Measurements from ENCODE around the gene UCHL1.

Gene UCHL1

GRCh38 chr4:41288254-41288653, 31.5 kb downstream of the UCHL1 start:
- no peak overlapping the region for H3K4me3 ChIP-seq (ENCODE audit: low read depth, low read length)
- no peak for TF ChIP-seq CTCF (IDR thresholded peaks at IDR 0.05; ENCODE audit: low read depth, low read length)

GRCh38 chr4:41290479-41290878, 33.8 kb downstream of the UCHL1 start:
- H3K4me3 ChIP-seq (ENCODE audit: low read depth, low read length): no peak overlapping the region
- no peak for TF ChIP-seq CTCF (IDR thresholded peaks at IDR 0.05; ENCODE audit: low read depth, low read length)

- no peak overlapping the region for H3K4me3 ChIP-seq (ENCODE audit: low read depth, low read length)
- no peak for TF ChIP-seq CTCF (IDR thresholded peaks at IDR 0.05; ENCODE audit: low read depth, low read length)
These were observed 37.8 kb downstream of the UCHL1 start for GRCh38 chr4:41294445-41295062.

DNA sequence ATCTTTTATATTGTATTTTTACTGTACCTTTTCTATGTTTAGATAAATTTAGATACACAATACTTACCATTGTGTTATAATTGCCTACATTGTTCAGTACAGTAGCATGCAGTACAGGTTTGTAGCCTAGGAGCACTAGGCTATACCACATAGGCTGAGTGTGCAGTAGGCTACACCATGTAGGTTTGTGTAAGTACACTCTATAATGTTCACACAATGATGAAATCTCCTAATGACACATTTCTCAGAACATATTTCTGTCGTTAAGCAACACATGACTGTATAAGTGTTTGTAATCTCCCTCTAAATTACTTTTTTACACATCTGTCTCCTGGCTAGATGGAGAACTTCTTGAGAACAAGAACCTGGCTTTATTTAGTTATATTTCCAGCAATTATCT, 40.3 kb downstream of the UCHL1 start:
- H3K4me3 ChIP-seq (ENCODE audit: low read depth, low read length): no peak overlapping the region
- no peak for TF ChIP-seq CTCF (IDR thresholded peaks at IDR 0.05; ENCODE audit: low read depth, low read length)

DNA sequence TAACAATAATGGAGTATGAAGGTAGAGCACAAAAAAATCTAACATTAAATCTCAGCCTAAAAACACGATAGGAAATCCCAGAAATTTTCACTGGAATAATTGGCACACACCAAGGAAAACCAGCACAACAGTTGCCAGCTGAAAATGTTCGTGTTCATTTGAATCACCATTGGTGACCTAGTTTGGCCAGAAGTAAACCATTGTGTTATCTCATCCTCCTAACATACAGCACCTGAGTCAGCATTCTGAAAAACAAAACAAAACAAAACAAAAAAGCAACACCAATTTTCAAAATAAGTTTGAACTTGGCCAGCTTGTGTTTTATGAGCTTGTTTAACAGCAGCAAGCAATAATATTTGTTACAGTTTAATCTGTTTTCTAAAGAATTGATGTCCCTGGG, 41.1 kb downstream of the UCHL1 start:
- no peak overlapping the region for H3K4me3 ChIP-seq (ENCODE audit: low read depth, low read length)
- no peak for TF ChIP-seq CTCF (IDR thresholded peaks at IDR 0.05; ENCODE audit: low read depth, low read length)

DNA sequence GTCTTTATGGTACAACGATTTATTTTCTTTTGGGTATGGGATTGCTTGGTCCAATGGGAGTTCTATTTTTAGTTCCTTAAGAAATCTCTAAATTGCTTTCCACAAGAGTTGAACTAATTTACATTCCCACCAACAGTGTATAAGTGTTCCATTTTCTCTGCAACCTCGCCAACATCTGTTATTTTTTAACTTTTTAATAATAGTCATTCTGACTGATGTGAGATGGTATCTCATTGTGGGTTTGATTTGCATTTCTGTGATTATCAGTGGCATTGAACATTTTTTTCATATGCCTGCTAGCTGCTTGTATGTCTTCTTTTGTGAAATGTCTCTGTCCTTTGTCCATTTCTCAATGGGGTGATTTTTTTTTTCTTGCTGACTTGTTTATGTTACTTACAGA, 42.8 kb downstream of the UCHL1 start:
- no peak overlapping the region for H3K4me3 ChIP-seq (ENCODE audit: low read depth, low read length)
- no peak for TF ChIP-seq CTCF (IDR thresholded peaks at IDR 0.05; ENCODE audit: low read depth, low read length)

DNA sequence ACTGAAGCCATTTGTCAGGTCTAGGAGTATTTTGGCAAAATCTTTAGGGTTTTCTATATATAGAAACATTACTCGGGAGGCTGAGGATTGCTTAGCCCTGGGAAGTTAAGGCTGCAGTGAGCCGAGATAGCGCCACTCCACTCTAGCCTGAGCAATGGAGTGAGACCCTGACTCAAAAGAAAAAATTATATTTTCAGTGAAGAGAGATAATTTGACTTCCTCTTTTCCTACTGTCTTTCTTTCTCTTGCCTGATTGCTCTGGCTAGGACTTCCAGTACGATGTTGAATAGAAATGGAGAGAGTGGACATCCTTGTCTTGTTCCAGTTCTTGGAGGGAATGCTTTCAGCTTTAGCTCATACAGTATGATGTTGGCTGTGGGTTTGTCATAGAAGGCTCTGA, 44.4 kb downstream of the UCHL1 start:
- H3K4me3 ChIP-seq (ENCODE audit: low read depth, low read length): no peak overlapping the region
- TF ChIP-seq CTCF (IDR thresholded peaks at IDR 0.05; ENCODE audit: low read depth, low read length): no peak
